K562 (cell line): Measurements from ENCODE around the gene PTPN18. TPM values are rescaled to one million over a fixed set of nuclear protein-coding genes. Genes with fewer than 3 reads are reported as not detected.

ENCODE experiments used
- ATAC-seq: fragments of 200-7000 bp; cut with Tn5 transposase; 3 replicates; pipeline ENCODE4 v1.9.1; 2020; ENCODE audit warnings: moderate library complexity
- BruUV-seq: library from RNA; stranded (reverse); fragments of 400-500 nt; replicated peaks from 2 replicates; lab custom pipeline; 2021; lab: Mats Ljungman, UMichigan
- CTCF ChIA-PET: fragments of 300-600 bp; formaldehyde crosslinking; extraction: SDS; loops from one replicate; lab custom pipeline; 2021; ENCODE audit warnings: low intra/inter-chr PET ratio; lab: Yijun Ruan, JAX
- POLR2A ChIA-PET: fragments of 300-600, 350-650 bp; sonication (Branson Sonifier 250); formaldehyde crosslinking; extraction: SDS; loops from one replicate; lab custom pipeline; 2021; ENCODE audit warnings: antibody characterized with exemption, inconsistent platforms; lab: Yijun Ruan, JAX
- DNase-seq, 4 experiments: peaks; one replicate each; pipeline versions ENCODE4 v3.0.0 to v3.0.0-alpha.2; 2011 to 2018; ENCODE audit warnings: low spot score in 3 of 4, mixed read lengths in 3 of 4; ENCODE audit errors: extremely low read depth in 1 of 4
- FAIRE-seq: peaks from 2 replicates; lab custom pipeline; 2011; peaks lifted over from hg19 to GRCh38; lab: Jason Lieb, UNC
- H2AFZ ChIP-seq: 2 replicates; pipeline ENCODE4 v1.6.0; 2011; ENCODE audit warnings: low read depth, low read length, control low read depth, inconsistent platforms
- H3K27ac ChIP-seq: fragments of 200-600 bp; 3 replicates; pipeline ENCODE4 v1.8.0; 2011; ENCODE audit warnings: low read depth, mild to moderate bottlenecking, control low read depth, inconsistent platforms, low read length, moderate library complexity, mixed read lengths; ENCODE audit errors: extremely low read depth
- H3K27me3 ChIP-seq, 2 experiments: fragments of 300-600 bp in 1 of 2; 2 replicates in 1 of 2; 3 replicates in 1 of 2; pipeline versions ENCODE4 v1.6.0 to v1.8.0; 2011; ENCODE audit warnings: inconsistent platforms in 2 of 2, low read length in 2 of 2, mild to moderate bottlenecking in 1 of 2, mixed read lengths in 1 of 2, moderate library complexity in 1 of 2; ENCODE audit not compliant: control insufficient read depth in 2 of 2, insufficient read depth in 2 of 2
- H3K36me3 ChIP-seq: fragments of 300-600 bp; 3 replicates; pipeline ENCODE4 v1.8.0; 2011; ENCODE audit warnings: mild to moderate bottlenecking, low read length, inconsistent platforms; ENCODE audit not compliant: control insufficient read depth, insufficient read depth
- H3K4me1 ChIP-seq, 2 experiments: fragments of 200-600 bp in 1 of 2; replicated peaks in 1 of 2; 2 replicates in 1 of 2; 3 replicates in 1 of 2; pipeline versions ENCODE4 v1.5.1 to v1.8.0; 2011; ENCODE audit warnings: inconsistent platforms in 2 of 2, low read length in 2 of 2, mild to moderate bottlenecking in 1 of 2, mixed read lengths in 1 of 2, moderate library complexity in 1 of 2; ENCODE audit not compliant: control insufficient read depth in 2 of 2, insufficient read depth in 2 of 2
- H3K4me2 ChIP-seq: 2 replicates; pipeline ENCODE4 v1.6.1; 2011; ENCODE audit warnings: low read length, control low read depth, inconsistent platforms, mixed read lengths; ENCODE audit not compliant: insufficient read depth
- H3K4me3 ChIP-seq: fragments of 200-600 bp; sonication (generic), shearing (Covaris generic); 2 replicates; pipeline ENCODE4 v1.5.1; 2016; ENCODE audit warnings: control low read depth, inconsistent platforms
- H3K79me2 ChIP-seq: fragments of 200-600 bp; 3 replicates; pipeline ENCODE4 v1.8.0; 2011; ENCODE audit warnings: low read length, inconsistent platforms; ENCODE audit not compliant: control insufficient read depth, insufficient read depth
- H3K9ac ChIP-seq, 2 experiments: 2 replicates each; pipeline versions ENCODE4 v1.6.0 to v1.6.1; 2011; ENCODE audit warnings: low read depth in 2 of 2, low read length in 2 of 2, control low read depth in 1 of 2, inconsistent platforms in 1 of 2, mild to moderate bottlenecking in 1 of 2, mixed read lengths in 1 of 2; ENCODE audit not compliant: insufficient read depth in 1 of 2
- H3K9me1 ChIP-seq: one replicate; pipeline ENCODE4 v1.6.0; 2011; ENCODE audit warnings: inconsistent platforms, mild to moderate bottlenecking, low read length, moderate library complexity; ENCODE audit not compliant: control insufficient read depth, insufficient read depth
- H3K9me3 ChIP-seq: replicated peaks from 2 replicates; pipeline ENCODE4 v1.5.1; 2011; ENCODE audit warnings: low read depth, low read length, inconsistent platforms; ENCODE audit not compliant: control insufficient read depth, insufficient read depth
- H4K20me1 ChIP-seq: replicated peaks from 2 replicates; pipeline ENCODE4 v1.6.1; 2011; ENCODE audit warnings: low read length, inconsistent platforms, mixed read lengths; ENCODE audit not compliant: control insufficient read depth, insufficient read depth
- CHD4 ChIP-seq: fragments of 200-600 bp; sonication (generic); IDR thresholded peaks from 3 replicates; pipeline ENCODE4 v1.6.1; 2012; ENCODE audit warnings: low read depth, mild to moderate bottlenecking, mixed read lengths, low read length, inconsistent platforms; ENCODE audit not compliant: insufficient read depth, insufficient replicate concordance, poor library complexity, severe bottlenecking
- JUND ChIP-seq, 2 experiments: IDR thresholded peaks; 2 replicates in 1 of 2; 3 replicates in 1 of 2; pipeline ENCODE4 v1.6.1; 2011; ENCODE audit warnings: borderline replicate concordance in 2 of 2, low read depth in 2 of 2, low read length in 2 of 2, improper control_type of control experiment in 1 of 2, missing biosample characterization in 1 of 2, missing genetic modification characterization in 1 of 2, missing genetic modification reagents in 1 of 2
- REST ChIP-seq, 2 experiments: fragments of 450-650 bp; formaldehyde crosslinking in 1 of 2; IDR thresholded peaks; 2 replicates each; pipeline versions ENCODE4 v1.4.0 to v1.6.1; 2014 to 2020; ENCODE audit warnings: mild to moderate bottlenecking in 2 of 2, borderline replicate concordance in 1 of 2, low read depth in 1 of 2
- VEZF1 ChIP-seq: fragments of 200-800 bp; sonication (Bioruptor generic); IDR thresholded peaks from 2 replicates; pipeline ENCODE4 v1.6.1; 2017; ENCODE audit warnings: missing genetic modification characterization, missing compliant biosample characterization
- ZNF395 ChIP-seq: fragments of 200-800 bp; sonication (Bioruptor generic); IDR thresholded peaks from 2 replicates; pipeline ENCODE4 v1.6.1; 2017; ENCODE audit warnings: missing genetic modification characterization, missing compliant biosample characterization
- WGBS: fragments of 100-300 bp; shearing (Covaris generic); methylation state at CpG from one replicate; pipeline ENCODE4 v1.1.6; 2016; ENCODE audit warnings: low coverage, mixed read lengths; ENCODE audit not compliant: insufficient coverage; ENCODE audit errors: missing lambda C conversion rate; 5-methylcytosine and 5-hydroxymethylcytosine counted together
- in situ Hi-C: fragments of 300-500 bp; cut with MboI; formaldehyde crosslinking; loops from 4 replicates; pipeline ENCODE4 v1.15.0; 2018; ENCODE audit warnings: inconsistent platforms, mixed read lengths
- intact Hi-C: fragments of 100-400 bp; cut with micrococcal nuclease; formaldehyde crosslinking; loops from 2 replicates; pipeline ENCODE4 v1.14.2; 2022
- polyA plus RNA-seq, 8 experiments: library from polyadenylated mRNA; depleted of rRNA in 4 of 8; stranded (reverse) in 5 of 8; unstranded in 3 of 8; fragments of >200 nt; fragmentation: Nextera tagmentation in 2 of 8; fragmentation: Illumina TruSeq in 1 of 8; extraction: Ambion mirVana in 2 of 8; extraction: Trizol in 1 of 8; gene quantifications; 2 replicates each; pipeline versions ENCODE4 v1.2.1 to v1.2.3, GENCODE V29; 2011 to 2014; ENCODE audit warnings: inconsistent platforms in 1 of 8, missing spikeins in 1 of 8
- total RNA-seq, 7 experiments: library from RNA; depleted of rRNA in 6 of 7; stranded (reverse); fragments of >200 nt in 6 of 7; fragmentation: Illumina TruSeq in 2 of 7; extraction: Trizol in 2 of 7; gene quantifications; 2 replicates each; pipeline versions ENCODE4 v1.2.1 to v1.2.3, GENCODE V29; 2011 to 2021; ENCODE audit warnings: low replicate concordance in 1 of 7

PTPN18 gene
- total and polyA plus RNA-seq, 9 of the 15 experiments (the other 6 are each of a cell fraction or from before 2014, with no cell fraction given) = 11.6 to 90.7 (median 49.6) TPM

GRCh38 chr2:130391872-130392670 is 36.2 kb downstream of the PTPN18 start:
- BruUV-seq = no TSS peak
- no peak for TF ChIP-seq JUND (IDR thresholded peaks at IDR 0.05; ENCODE audit: borderline replicate concordance, low read depth, low read length)
- no peak for TF ChIP-seq JUND (tag; IDR thresholded peaks at IDR 0.05; ENCODE audit: borderline replicate concordance, low read depth, low read length)
- no peak for TF ChIP-seq REST (IDR thresholded peaks at IDR 0.05; ENCODE audit: borderline replicate concordance)
- no peak for TF ChIP-seq REST (CRISPR knock-in tag; IDR thresholded peaks at IDR 0.05; ENCODE audit: low read depth)
- no peak for TF ChIP-seq CHD4
- TF ChIP-seq VEZF1 (CRISPR knock-in tag) = 0 out of 2 replicates have a peak, but pooled peaks have one; percentile 9
- TF ChIP-seq ZNF395 (CRISPR knock-in tag) = no peak

More at GRCh38 chr2:130391872-130392670, 36.2 kb downstream of the PTPN18 start:
- peaks cover 12 to 18% of the 10 kb centered on the region in 2 experiments; a peak in 4 of 5 replicates for H3K4me1 ChIP-seq
- FAIRE-seq (no peak), ATAC-seq (no peak), DNase-seq (no peak)
- WGBS = 58% methylated on average over 17 of the region's 17 CpGs
- no peaks in the 10 kb centered on the region for H3K79me2 ChIP-seq
- no peaks in the 10 kb centered on the region for H3K36me3 ChIP-seq
- peak overlapping the region; percentile 67 for H2AFZ ChIP-seq
- H3K9ac ChIP-seq = peak overlapping the region in 1 of 2 experiments; percentile 88; a peak in 2 of 4 replicates
- no peaks in the 10 kb centered on the region for H4K20me1 ChIP-seq
- intact Hi-C loops (no loop called here), in situ Hi-C loops (loop anchor here (25.0 kb wide), 1 partner anchor 195 kb away; the partner anchor contains the start of gene CFC1)
- H3K4me2 ChIP-seq = peak overlapping the region; percentile 63; the same call in 1 of the 2 replicates
- no peaks in the 10 kb centered on the region for H3K9me1 ChIP-seq
- CTCF ChIA-PET = no interaction called here
- H3K9me3 ChIP-seq = no peaks in the 10 kb centered on the region
- POLR2A ChIA-PET = no interaction called here
- H3K27me3 ChIP-seq = no peaks in the 10 kb centered on the region
- no peak overlapping the region for H3K27ac ChIP-seq
- no peak overlapping the region; the same call in 1 of the 2 replicates for H3K4me3 ChIP-seq
